H1 (cell line): Measurements from ENCODE around the gene DDAH2. TPM values are rescaled to one million over a fixed set of nuclear protein-coding genes. Genes with fewer than 3 reads are reported as not detected.
A peak's percentile ranks its signal among the peaks of the same experiment; 100 is the strongest.

Source experiments
- CTCF ChIA-PET: fragments of 300-600 bp; sonication (Branson Sonifier 250); formaldehyde crosslinking; loops from one replicate; lab custom pipeline; 2021; ENCODE audit not compliant: partially characterized antibody; lab: Charles Lee
- POLR2A ChIA-PET: fragments of 300-600 bp; sonication (Branson Sonifier 250); formaldehyde crosslinking; loops from one replicate; lab custom pipeline; 2021; ENCODE audit warnings: inconsistent platforms; ENCODE audit not compliant: partially characterized antibody; lab: Charles Lee
- DNase-seq, 2 experiments: peaks; one replicate each; pipeline versions ENCODE4 v3.0.0 to v3.0.0-alpha.2; 2010 to 2022; ENCODE audit warnings: low spot score in 2 of 2, low read depth in 1 of 2, mixed read lengths in 1 of 2
- FAIRE-seq: peaks from 2 replicates; lab custom pipeline; 2011; peaks lifted over from hg19 to GRCh38; lab: Jason Lieb, UNC
- H2AFZ ChIP-seq: 2 replicates; pipeline ENCODE4 v1.8.1; 2012; ENCODE audit warnings: low read length, inconsistent platforms
- H2AK5ac ChIP-seq: 2 replicates; pipeline ENCODE4 v1.6.1; 2013; ENCODE audit warnings: low read depth, low read length
- H2BK120ac ChIP-seq: replicated peaks from 2 replicates; pipeline ENCODE3; 2013; ENCODE audit warnings: low read depth, low read length, inconsistent platforms
- H2BK12ac ChIP-seq: 2 replicates; pipeline ENCODE4 v1.6.1; 2013; ENCODE audit warnings: low read depth, low read length
- H2BK15ac ChIP-seq: 2 replicates; pipeline ENCODE4 v1.6.1; 2013; ENCODE audit warnings: low read length
- H2BK20ac ChIP-seq: 2 replicates; pipeline ENCODE4 v1.6.1; 2013; ENCODE audit warnings: low read length
- H2BK5ac ChIP-seq: 2 replicates; pipeline ENCODE4 v1.6.1; 2013; ENCODE audit warnings: low read depth, low read length
- H3K14ac ChIP-seq: 2 replicates; pipeline ENCODE4 v1.6.1; 2013; ENCODE audit warnings: inconsistent platforms; ENCODE audit not compliant: insufficient read length
- H3K18ac ChIP-seq: 2 replicates; pipeline ENCODE4 v1.6.1; 2013; ENCODE audit warnings: low read length; ENCODE audit errors: extremely low read depth
- H3K23ac ChIP-seq: 2 replicates; pipeline ENCODE4 v1.6.1; 2013; ENCODE audit warnings: inconsistent platforms; ENCODE audit not compliant: insufficient read length
- H3K23me2 ChIP-seq: 2 replicates; pipeline ENCODE4 v1.6.1; 2013; ENCODE audit warnings: low read depth, low read length
- H3K27ac ChIP-seq: 2 replicates; pipeline ENCODE4 v1.6.1; 2011; ENCODE audit warnings: low read depth, low read length, inconsistent platforms
- H3K27me3 ChIP-seq, 4 experiments: replicated peaks in 1 of 4; 1 replicate in 1 of 4; 2 replicates in 3 of 4; pipeline versions ENCODE4 v1.6.1 to v1.8.1; 2011 to 2013; ENCODE audit warnings: low read length in 3 of 4, mild to moderate bottlenecking in 3 of 4, inconsistent platforms in 2 of 4, mixed read lengths in 2 of 4, moderate library complexity in 1 of 4; ENCODE audit not compliant: control insufficient read depth in 3 of 4, insufficient read depth in 3 of 4; ENCODE audit errors: extremely low read depth in 1 of 4
- H3K36me3 ChIP-seq, 4 experiments: 2 replicates each; pipeline versions ENCODE4 v1.6.1 to v1.8.1; 2011 to 2013; ENCODE audit warnings: mild to moderate bottlenecking in 4 of 4, low read length in 3 of 4, moderate library complexity in 2 of 4, control low read depth in 1 of 4, inconsistent platforms in 1 of 4; ENCODE audit not compliant: insufficient read depth in 4 of 4, control insufficient read depth in 2 of 4
- H3K4ac ChIP-seq: replicated peaks from 2 replicates; pipeline ENCODE3; 2013; ENCODE audit warnings: low read length, low read depth, mixed read lengths, inconsistent platforms; ENCODE audit not compliant: insufficient read length
- H3K4me1 ChIP-seq, 4 experiments: replicated peaks in 1 of 4; 1 replicate in 1 of 4; 2 replicates in 3 of 4; pipeline versions ENCODE4 v1.6.1 to v1.8.1; 2011 to 2013; ENCODE audit warnings: low read length in 3 of 4, inconsistent platforms in 2 of 4, mixed read lengths in 1 of 4; ENCODE audit not compliant: insufficient read depth in 4 of 4, control insufficient read depth in 3 of 4
- H3K4me2 ChIP-seq, 2 experiments: 2 replicates each; pipeline versions ENCODE4 v1.6.1 to v1.8.1; 2011 to 2013; ENCODE audit warnings: low read depth in 2 of 2, low read length in 2 of 2, control low read depth in 1 of 2, inconsistent platforms in 1 of 2, mild to moderate bottlenecking in 1 of 2; ENCODE audit not compliant: insufficient read depth in 1 of 2
- H3K4me3 ChIP-seq, 4 experiments: fragments of 200-600, 300-600 bp in 1 of 4; sonication (generic), shearing (Covaris generic), sonication (Bioruptor Twin) in 1 of 4; 2 replicates each; pipeline versions ENCODE4 v1.5.1 to v1.8.1; 2011 to 2016; ENCODE audit warnings: low read length in 4 of 4, low read depth in 3 of 4, control low read depth in 2 of 4, inconsistent platforms in 2 of 4, mild to moderate bottlenecking in 2 of 4, mixed read lengths in 1 of 4, moderate library complexity in 1 of 4; ENCODE audit not compliant: insufficient read depth in 2 of 4; ENCODE audit errors: extremely low read depth in 1 of 4
- H3K56ac ChIP-seq: replicated peaks from 2 replicates; pipeline ENCODE3; 2013; ENCODE audit warnings: low read depth, mild to moderate bottlenecking, mixed read lengths, low read length, inconsistent platforms; ENCODE audit not compliant: insufficient read length
- H3K79me1 ChIP-seq: 2 replicates; pipeline ENCODE4 v1.6.1; 2013; ENCODE audit warnings: low read depth, low read length, control low read depth
- H3K79me2 ChIP-seq, 2 experiments: 2 replicates each; pipeline versions ENCODE4 v1.6.1 to v1.8.1; 2012 to 2013; ENCODE audit warnings: low read length in 2 of 2, mild to moderate bottlenecking in 2 of 2, inconsistent platforms in 1 of 2; ENCODE audit not compliant: insufficient read depth in 2 of 2, control insufficient read depth in 1 of 2
- H3K9ac ChIP-seq, 4 experiments: replicated peaks in 1 of 4; 1 replicate in 1 of 4; 2 replicates in 3 of 4; pipeline versions ENCODE4 v1.6.1 to v1.8.1; 2011 to 2013; ENCODE audit warnings: low read depth in 3 of 4, low read length in 3 of 4, control low read depth in 2 of 4, mild to moderate bottlenecking in 2 of 4, moderate library complexity in 2 of 4, inconsistent platforms in 1 of 4; ENCODE audit errors: extremely low read depth in 1 of 4
- H3K9me3 ChIP-seq, 2 experiments: 2 replicates each; pipeline versions ENCODE4 v1.6.1 to v1.8.1; 2012 to 2013; ENCODE audit warnings: mild to moderate bottlenecking in 2 of 2, moderate library complexity in 2 of 2, control low read depth in 1 of 2, inconsistent platforms in 1 of 2, low read depth in 1 of 2, low read length in 1 of 2, mixed read lengths in 1 of 2; ENCODE audit not compliant: insufficient read depth in 2 of 2
- H4K20me1 ChIP-seq, 2 experiments: replicated peaks in 1 of 2; 2 replicates each; pipeline versions ENCODE3 to v1.8.1; 2011 to 2013; ENCODE audit warnings: inconsistent platforms in 2 of 2, low read length in 2 of 2, mild to moderate bottlenecking in 1 of 2; ENCODE audit not compliant: insufficient read depth in 2 of 2, control insufficient read depth in 1 of 2
- H4K5ac ChIP-seq: 2 replicates; pipeline ENCODE4 v1.6.1; 2013; ENCODE audit warnings: low read length, low read depth, mixed read lengths, inconsistent platforms; ENCODE audit not compliant: insufficient read length
- H4K8ac ChIP-seq: 2 replicates; pipeline ENCODE4 v1.8.0; 2013; ENCODE audit warnings: mild to moderate bottlenecking, moderate library complexity, low read length, inconsistent platforms; ENCODE audit not compliant: insufficient read depth; ENCODE audit errors: extremely low read depth
- H4K91ac ChIP-seq: replicated peaks from 2 replicates; pipeline ENCODE3; 2013; ENCODE audit warnings: low read length, mixed read lengths, inconsistent platforms; ENCODE audit not compliant: insufficient read length
- WGBS, 2 experiments: shearing (Covaris generic) in 1 of 2; methylation state at CpG; one replicate each; pipeline versions ENCODE4 v1.1.6 to v1.1.7; 2013 to 2015; ENCODE audit warnings: low lambda C conversion rate in 2 of 2, mixed read lengths in 2 of 2, inconsistent platforms in 1 of 2, low coverage in 1 of 2, missing lambda C conversion rate in 1 of 2; ENCODE audit not compliant: insufficient replicate concordance in 2 of 2, insufficient coverage in 1 of 2, insufficient read length in 1 of 2; ENCODE audit errors: extremely low coverage in 1 of 2, missing lambda C conversion rate in 1 of 2; 5-methylcytosine and 5-hydroxymethylcytosine counted together
- polyA plus RNA-seq, 7 experiments: library from polyadenylated mRNA; depleted of rRNA in 3 of 7; stranded (reverse) in 5 of 7; unstranded in 2 of 7; fragments of >200 nt in 5 of 7; fragments of 200-250 nt in 2 of 7; gene quantifications; 1 replicate in 5 of 7; 2 replicates in 1 of 7; 4 replicates in 1 of 7; pipeline versions ENCODE4 v1.2.1 to v1.2.3, GENCODE V29; 2011 to 2013; ENCODE audit warnings: missing spikeins in 2 of 7, mixed read lengths in 2 of 7
- total RNA-seq: library from RNA; stranded (reverse); fragmentation: NEBNext Ultra II Directional; extraction: Animal tissue kit (Norgen Biotek cat#: 25700); gene quantifications from 2 replicates; pipeline ENCODE4 v1.2.1, GENCODE V29; 2021

The DDAH2 gene
- total and polyA plus RNA-seq, 2 of the 8 experiments (the other 6 are each of a cell fraction or from before 2014, with no cell fraction given) = 53.3 to 73.5 TPM

DNA sequence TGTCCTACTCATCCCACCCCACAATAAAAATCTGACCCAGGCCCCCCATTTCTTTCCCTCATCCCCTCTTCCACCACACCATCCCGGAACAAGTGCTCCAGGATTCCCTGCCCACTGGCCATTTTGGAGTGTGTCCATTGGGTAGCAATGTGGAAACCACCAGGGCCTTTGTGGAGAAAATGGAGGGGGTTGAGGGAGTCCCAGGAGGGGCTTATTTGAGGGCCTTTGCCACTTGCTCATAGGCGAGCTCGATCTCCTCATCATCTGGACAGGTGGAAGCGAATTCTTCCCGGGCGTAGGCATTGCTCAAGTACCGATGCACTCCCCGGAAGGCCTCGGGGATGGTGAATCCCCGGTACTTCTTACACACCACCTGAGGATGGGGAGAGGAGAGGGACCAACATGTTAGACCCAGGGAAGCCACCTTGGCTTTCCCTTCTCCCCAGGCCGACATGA is 1.6 kb upstream of the DDAH2 start:
- no peak overlapping the region for H3K27ac ChIP-seq
- peaks cover 11% of the 10 kb centered on the region; the same call in 1 of the 2 replicates for H3K79me1 ChIP-seq
- H3K4me2 ChIP-seq = peak overlapping the region; percentile 31 to 90
- ChIA-PET CTCF (interaction anchor here (0.9 to 8.9 kb wide), 21 partner anchors 9 to 137 kb away, joined by 3 to 89 read pairs (median 7); partner anchors contain the start of genes ABHD16A, C6orf47, LSM2 and LY6G5C), POLR2A (interaction anchor here (0.6 to 4.2 kb wide), 34 partner anchors 9 to 1241 kb away, joined by 3 to 57 read pairs (median 5); partner anchors contain the start of genes ABHD16A, ATP6V1G2, BAG6 and GPANK1)
- H3K56ac ChIP-seq = no peak overlapping the region
- no peaks in the 10 kb centered on the region for H3K9me3 ChIP-seq
- H3K9ac ChIP-seq = no peak overlapping the region
- peaks cover 10 to 19% (median 11%) of the 10 kb centered on the region in 4 experiments for H3K4me1 ChIP-seq
- no peak overlapping the region for H3K14ac ChIP-seq
- H2BK20ac ChIP-seq = no peak overlapping the region
- 94% methylated on average over 11 of the region's 11 CpGs; no CpG with 5 or more reads in 1 of the 2 experiments for WGBS, 2 experiments
- no peak overlapping the region for H2AK5ac ChIP-seq
- H3K36me3 ChIP-seq = peaks cover 10 to 40% (median 33%) of the 10 kb centered on the region in 4 experiments
- no peak overlapping the region for H2AFZ ChIP-seq
- no peak overlapping the region for H2BK120ac ChIP-seq
- no peak overlapping the region for H3K18ac ChIP-seq
- no peak overlapping the region for H4K8ac ChIP-seq
- no peak overlapping the region for H2BK12ac ChIP-seq
- H2BK15ac ChIP-seq = no peak overlapping the region
- H2BK5ac ChIP-seq = no peak overlapping the region
- peaks cover 4 to 5% of the 10 kb centered on the region in 2 experiments for H4K20me1 ChIP-seq
- H3K23me2 ChIP-seq = peaks cover 11% of the 10 kb centered on the region
- DNase-seq (no peak), FAIRE-seq (no peak)
- no peak overlapping the region for H4K91ac ChIP-seq
- no peaks in the 10 kb centered on the region for H3K27me3 ChIP-seq
- H4K5ac ChIP-seq = no peak overlapping the region
- H3K4me3 ChIP-seq = peak overlapping the region; percentile 56 to 91 (median 83); a peak in 4 of 8 replicates
- H3K4ac ChIP-seq = no peak overlapping the region
- peaks cover 0 to 17% of the 10 kb centered on the region in 2 experiments; a peak in 2 of 4 replicates for H3K79me2 ChIP-seq
- H3K23ac ChIP-seq = no peak overlapping the region
